Activated CD4-positive, CD25-positive, alpha-beta regulatory T cell treated with anti-CD3 and anti-CD28 coated beads, Interleukin-2, amount 50 U/mL, for 72 hours (primary cell): ENCODE measurements around the gene SNX30.
A peak's percentile ranks its signal among the peaks of the same experiment; 100 is the strongest.
"Not testable (repeated sequence)": the region's sequence is repeated elsewhere in the genome, so short reads cannot be mapped to it uniquely, and the experiment has no call there.

Experiments
- DNase-seq: peaks from one replicate; pipeline ENCODE4 v3.0.0; 2021

SNX30 gene

GRCh38 chr9:112750016-112750763 is at the start of gene SNX30:
SNX30 (plus strand) TSS chr9:112750760; CDS start chr9:112751002, 242 bp downstream.
- DNase-seq, result peak; percentile 85

- DNase-seq, result no peak
Measured at GRCh38 chr9:112703304-112703703, 47.3 kb upstream of the SNX30 start.

GRCh38 chr9:112705768-112706427 is 44.7 kb upstream of the SNX30 start:
- no peak for DNase-seq

- DNase-seq, result no peak
Measured at GRCh38 chr9:112711050-112711689, 39.4 kb upstream of the SNX30 start.

GRCh38 chr9:112712678-112713077 is 37.9 kb upstream of the SNX30 start:
- DNase-seq, result no peak

GRCh38 chr9:112717661-112718331 is 32.8 kb upstream of the SNX30 start, which contains the start of gene INIP:
INIP (minus strand) TSS chr9:112718117; CDS start chr9:112716485, 1,632 bp downstream.
- DNase-seq, result peak; percentile 97

- no peak for DNase-seq
Measured at GRCh38 chr9:112719241-112719691, 31.3 kb upstream of the SNX30 start.

- DNase-seq, result no peak
Measured at GRCh38 chr9:112719696-112720095, 30.9 kb upstream of the SNX30 start.

GRCh38 chr9:112720113-112720780 is 30.3 kb upstream of the SNX30 start:
- DNase-seq, result no peak

GRCh38 chr9:112722749-112723148 is 27.8 kb upstream of the SNX30 start:
- not testable (repeated sequence) for DNase-seq

- DNase-seq, result no peak
Measured at GRCh38 chr9:112725961-112726360, 24.6 kb upstream of the SNX30 start.

- no peak for DNase-seq
Measured at GRCh38 chr9:112726428-112726827, 24.1 kb upstream of the SNX30 start.

- DNase-seq, result no peak
Measured at GRCh38 chr9:112728401-112728800, 22.2 kb upstream of the SNX30 start.

GRCh38 chr9:112731971-112732370 is 18.6 kb upstream of the SNX30 start:
- no peak for DNase-seq

GRCh38 chr9:112734892-112735291 is 15.7 kb upstream of the SNX30 start:
- no peak for DNase-seq

GRCh38 chr9:112743216-112743836 is 7.2 kb upstream of the SNX30 start:
- DNase-seq, result no peak

- DNase-seq, result no peak
Measured at GRCh38 chr9:112744177-112744576, 6.4 kb upstream of the SNX30 start.

GRCh38 chr9:112747094-112747493 is 3.5 kb upstream of the SNX30 start:
- no peak for DNase-seq

GRCh38 chr9:112750764-112751055 is 150 bp downstream of the SNX30 start:
- no peak for DNase-seq

- DNase-seq, result peak; percentile 44
Measured at GRCh38 chr9:112751056-112751795, 666 bp downstream of the SNX30 start.

- DNase-seq, result no peak
Measured at GRCh38 chr9:112752334-112753125, 2.0 kb downstream of the SNX30 start.
